Measurements from ENCODE around the gene PROX1.

The PROX1 gene

DNA sequence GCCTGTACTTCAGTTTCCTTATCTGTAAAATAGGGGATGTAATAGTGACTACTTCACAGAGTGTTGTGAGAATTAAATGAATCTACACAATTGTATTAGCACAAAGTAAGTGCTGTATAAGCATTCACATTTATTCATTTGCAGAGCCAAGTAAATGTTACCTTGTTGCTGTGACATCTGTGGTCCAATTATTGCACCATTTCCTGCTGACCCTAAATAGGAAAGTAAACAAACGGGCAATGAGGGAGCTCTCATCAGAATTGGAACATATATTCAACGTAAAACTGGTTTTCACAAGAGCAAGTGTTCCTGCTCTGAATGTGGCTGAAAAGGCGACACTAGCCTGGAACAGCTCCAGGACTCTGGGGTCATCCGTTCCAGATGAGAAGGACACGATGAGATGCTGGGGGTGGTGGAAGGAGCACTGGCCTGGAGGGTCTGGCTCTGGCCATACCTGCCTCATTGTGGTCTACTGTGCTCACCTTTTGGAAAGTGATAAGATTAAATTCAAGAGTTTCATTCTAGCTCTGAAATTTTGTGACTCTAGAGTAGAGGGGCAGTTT, 34.5 kb downstream of the PROX1 start:
- DNase-seq (ENCODE audit: low read depth) = no peak

DNA sequence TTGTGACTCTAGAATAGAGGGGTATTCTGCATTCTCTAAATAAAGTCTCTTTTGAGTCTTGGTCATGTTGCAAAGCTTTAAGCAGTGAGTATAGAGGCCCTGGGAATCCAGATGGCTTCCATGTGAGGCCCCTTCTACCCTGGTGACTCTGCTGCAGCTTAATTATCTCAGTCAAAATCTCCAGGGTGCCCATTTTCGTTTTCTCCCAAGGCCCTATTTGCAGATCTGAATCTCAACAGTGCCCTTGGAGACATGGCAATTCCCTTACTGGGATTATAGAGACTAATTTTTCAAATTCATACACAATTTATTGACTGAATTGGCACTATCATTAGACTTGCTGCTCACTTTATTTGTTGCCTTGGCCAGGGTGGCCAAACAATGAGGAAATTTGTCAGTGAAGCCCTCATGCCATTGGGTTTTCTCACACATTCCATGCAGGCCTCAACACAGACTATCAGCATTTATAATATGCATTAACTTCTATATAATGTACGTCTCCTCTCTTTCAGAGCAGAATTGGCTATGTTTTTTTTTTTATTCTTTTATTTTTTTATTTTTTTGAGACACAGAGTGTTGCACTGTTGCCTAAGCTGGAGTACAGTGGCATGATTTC, 35.1 kb downstream of the PROX1 start:
- no peak for DNase-seq (ENCODE audit: low read depth)

DNA sequence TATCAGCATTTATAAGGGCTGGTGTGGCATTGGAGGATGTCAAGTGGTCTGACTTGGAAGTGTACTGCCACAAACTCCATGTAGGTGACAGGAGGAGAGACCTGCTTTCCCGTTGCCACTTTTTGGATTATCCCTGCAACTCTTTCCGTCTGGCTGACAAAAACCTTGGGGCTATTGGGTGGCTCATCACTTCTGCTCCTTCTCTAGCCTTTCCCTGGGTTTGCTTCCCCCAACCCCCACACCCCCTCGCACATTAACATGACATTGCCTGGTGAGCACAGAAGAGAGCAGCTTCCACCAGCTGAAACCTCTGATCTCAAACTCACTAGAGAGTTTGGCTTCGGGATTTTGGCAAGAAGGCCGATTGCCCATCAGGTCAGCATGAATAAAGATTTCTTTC, 39.2 kb downstream of the PROX1 start:
- no peak for DNase-seq (ENCODE audit: low read depth)

DNA sequence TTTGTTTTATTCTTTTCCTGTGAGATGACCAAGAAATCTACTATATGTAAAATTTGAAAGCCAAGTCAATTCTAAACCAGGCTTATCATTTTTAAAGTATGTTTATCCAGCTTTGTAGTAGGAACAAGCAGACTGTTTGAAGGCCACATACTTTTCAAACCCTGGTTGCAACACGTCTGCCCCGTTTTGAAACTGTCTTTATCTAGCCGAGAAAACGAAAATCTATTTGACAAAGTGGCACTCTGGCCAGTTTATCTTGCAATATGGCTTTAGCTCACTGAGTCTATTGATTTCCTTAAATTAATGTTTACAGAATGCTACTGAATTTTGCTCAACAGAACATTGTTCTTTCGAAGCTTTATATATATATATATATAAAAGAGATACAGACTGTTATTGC, 39.7 kb downstream of the PROX1 start:
- DNase-seq (ENCODE audit: low read depth) = no peak

DNA sequence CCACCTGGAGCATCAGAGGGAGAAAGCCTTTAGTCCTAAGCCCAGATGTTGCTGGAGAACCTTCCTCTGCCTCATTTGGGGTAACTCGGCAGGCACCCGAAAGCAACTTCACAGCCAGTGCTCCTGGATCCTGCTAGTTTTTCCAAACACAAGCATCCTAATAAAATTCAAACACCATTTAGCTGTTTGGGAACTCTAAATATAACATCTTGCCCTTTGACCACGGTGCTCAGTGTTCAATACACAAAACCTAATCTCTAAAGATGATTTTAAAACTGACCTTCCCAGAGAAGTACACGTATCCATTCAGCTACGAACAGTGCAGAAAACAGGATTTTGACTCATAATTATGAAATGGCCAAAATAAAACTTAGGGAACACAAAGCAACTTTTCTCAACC, 40.3 kb downstream of the PROX1 start:
- DNase-seq (ENCODE audit: low read depth) = no peak

DNA sequence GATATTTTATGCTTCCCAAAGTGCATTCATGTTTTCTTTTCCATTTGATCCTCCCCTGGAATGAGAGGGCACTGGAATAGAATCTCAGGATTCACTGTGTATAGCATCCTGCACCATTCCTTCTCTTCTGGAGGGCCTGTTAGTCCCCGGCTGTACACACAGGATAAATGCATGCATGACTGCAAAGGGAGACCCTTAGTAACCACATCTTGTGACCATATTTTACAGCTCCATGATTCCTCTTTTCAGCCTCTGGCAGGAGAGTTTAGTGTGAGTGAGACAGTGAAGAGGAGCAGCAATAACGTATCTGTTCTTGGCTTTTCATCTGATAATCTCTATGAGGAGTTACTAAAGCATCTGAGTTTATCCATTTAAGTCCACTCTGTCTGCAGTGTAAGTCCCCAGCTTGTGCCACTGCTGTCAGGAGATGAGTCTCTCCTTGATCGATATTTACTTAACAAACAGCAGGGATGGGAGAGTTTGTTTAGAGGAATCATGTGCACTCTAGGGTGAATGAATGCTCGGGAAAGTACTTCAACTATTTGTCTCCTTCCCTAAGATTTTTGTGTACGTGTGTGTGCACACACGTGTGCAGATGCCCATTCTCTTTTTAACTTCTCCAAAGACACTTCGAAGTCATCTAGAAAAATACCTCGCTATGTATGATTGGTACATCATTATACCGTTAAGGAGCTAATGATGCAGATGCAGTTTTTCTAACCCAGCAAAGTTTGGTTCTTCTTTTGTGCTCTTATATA, 41.1 kb downstream of the PROX1 start:
- no peak for DNase-seq (ENCODE audit: low read depth)

DNA sequence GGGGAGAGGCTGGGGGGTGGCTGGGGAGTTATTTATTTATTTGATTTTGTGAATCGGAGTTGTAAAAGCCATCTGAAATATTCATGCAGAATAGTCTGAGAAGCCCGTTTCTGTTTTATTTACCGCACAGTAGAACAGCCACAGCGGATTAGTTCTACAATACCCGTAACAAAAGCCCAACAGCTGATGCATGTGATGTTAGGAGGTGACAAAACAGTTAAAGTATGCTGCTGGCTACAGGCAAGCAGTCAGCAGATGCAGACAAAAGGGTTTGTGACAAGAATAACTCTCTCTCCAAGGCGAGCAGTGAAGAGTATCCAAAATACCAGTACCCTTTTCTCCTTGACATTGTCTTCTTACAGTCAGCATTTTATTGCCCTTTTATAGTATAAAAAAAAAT, 42.0 kb downstream of the PROX1 start:
- DNase-seq (ENCODE audit: low read depth) = no peak

DNA sequence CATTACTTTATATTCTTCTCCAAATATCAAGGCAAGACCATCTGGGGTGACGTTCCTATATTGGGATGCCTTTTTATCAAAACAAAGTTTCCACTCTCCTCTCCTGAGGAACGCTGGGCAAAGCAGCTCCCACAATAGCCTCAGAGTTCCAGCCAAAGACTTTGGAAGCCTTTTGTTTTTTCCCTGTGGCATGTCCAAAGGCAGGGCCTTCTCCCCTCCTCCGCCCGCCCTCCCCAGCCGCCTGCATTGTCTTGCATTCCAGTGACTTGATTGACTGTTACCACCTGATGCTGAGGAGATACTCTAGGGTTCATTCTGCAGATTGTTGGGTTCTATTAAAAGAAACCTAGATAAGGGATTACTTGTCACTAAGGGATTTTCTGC, 43.5 kb downstream of the PROX1 start:
- DNase-seq (ENCODE audit: low read depth) = no peak

DNA sequence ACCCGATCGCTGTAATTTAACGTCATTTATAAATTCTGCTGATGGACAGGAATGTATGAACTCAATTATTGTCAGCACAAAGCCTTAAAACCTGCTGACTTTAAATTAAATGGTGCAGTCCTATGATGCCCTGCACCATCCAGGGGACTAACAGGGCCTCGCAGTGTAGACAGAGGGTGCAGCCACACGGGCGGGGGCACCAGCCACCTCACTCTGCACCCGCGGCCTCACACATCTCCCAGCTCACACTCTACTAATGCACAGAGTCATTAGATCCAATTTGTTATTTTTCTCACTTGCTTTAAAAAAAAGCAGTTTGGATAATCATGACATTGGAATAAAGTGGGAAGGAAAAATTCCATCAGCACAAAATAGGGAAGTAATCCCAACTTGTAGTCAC, 49.7 kb downstream of the PROX1 start:
- no peak for DNase-seq (ENCODE audit: low read depth)

DNA sequence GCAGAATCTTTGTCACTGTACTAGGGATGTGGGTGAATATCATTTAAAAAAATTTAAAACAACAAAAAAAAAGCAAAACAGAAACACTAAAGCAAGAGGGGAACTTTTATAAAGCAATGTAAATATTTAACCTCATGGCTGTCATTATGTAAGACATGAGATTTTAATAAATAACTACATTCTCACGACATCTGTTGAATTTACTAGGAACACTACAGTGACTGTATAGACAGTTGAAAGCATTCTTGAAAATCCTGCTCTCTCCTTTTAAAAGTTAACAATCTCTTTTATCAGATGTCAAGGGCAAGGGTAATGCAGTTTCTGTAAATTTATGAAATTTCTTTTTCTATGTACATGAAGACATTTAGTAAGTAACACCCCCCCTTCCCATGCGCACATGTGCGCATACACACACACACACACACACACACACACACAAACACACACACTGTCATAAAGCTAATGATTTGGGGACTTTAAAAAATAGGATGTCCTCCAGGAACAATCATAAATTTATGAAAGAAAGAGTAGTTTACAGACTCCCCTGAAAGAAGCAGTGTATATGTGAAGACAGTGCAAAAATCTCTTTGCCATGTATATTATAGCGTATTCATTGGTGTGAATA, 51.7 kb downstream of the PROX1 start:
- DNase-seq (ENCODE audit: low read depth) = no peak

DNA sequence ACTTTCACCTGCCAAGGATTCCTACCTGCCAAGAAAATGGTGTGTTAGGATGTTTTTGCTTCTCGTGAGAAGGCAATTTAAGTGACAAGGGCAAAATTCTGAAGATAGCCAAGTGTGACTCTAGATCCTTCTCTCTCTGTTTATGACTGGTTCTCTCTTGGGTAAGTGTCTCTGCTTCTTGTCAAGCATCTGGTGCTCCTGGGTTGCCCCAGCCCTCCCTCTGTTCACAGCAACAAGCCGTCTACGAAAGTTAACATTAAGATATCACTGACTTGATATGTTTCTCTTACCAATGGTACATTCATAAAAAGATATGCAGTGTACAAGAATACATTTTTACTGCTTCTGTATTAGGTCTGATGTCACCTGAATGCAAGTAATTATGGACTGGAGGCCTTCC, 55.4 kb downstream of the PROX1 start:
- no peak for DNase-seq (ENCODE audit: low read depth)

DNA sequence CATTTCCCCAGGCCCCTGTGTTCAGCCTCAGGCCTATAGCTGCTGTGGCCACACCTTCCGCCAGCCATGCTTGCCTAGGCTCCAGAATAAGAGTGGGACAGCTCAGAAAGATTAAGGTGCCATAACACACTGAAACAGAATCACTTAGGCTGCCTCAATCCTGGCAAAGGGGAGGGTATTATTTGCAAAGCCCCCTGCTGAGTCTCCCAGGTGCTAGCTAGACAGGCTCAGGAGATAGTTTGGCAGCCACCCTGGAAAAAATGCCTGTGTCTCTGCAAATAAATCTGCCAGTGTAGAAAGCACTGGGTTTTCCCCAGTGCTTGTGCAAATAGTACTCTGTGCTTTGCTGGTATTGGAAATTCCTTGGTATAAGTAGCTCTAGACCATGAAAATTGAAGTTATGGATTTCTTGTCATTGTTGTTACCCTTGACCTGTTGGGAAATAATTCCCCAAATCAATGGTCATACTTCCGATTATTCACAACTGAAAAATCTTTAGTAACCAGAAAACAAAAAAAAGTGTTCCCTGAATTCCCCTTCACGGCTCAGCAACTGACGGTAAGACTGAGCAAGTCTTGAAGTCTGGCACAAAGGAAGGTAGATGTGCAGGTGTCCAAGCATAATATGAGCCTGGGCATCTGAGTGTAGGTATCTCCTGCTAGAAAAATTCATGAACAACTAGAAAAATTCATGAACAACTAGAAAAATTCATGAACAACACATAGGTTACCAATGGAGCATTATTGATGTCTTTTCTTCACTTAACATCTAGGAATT, 56.9 kb downstream of the PROX1 start:
- no peak for DNase-seq (ENCODE audit: low read depth)

DNA sequence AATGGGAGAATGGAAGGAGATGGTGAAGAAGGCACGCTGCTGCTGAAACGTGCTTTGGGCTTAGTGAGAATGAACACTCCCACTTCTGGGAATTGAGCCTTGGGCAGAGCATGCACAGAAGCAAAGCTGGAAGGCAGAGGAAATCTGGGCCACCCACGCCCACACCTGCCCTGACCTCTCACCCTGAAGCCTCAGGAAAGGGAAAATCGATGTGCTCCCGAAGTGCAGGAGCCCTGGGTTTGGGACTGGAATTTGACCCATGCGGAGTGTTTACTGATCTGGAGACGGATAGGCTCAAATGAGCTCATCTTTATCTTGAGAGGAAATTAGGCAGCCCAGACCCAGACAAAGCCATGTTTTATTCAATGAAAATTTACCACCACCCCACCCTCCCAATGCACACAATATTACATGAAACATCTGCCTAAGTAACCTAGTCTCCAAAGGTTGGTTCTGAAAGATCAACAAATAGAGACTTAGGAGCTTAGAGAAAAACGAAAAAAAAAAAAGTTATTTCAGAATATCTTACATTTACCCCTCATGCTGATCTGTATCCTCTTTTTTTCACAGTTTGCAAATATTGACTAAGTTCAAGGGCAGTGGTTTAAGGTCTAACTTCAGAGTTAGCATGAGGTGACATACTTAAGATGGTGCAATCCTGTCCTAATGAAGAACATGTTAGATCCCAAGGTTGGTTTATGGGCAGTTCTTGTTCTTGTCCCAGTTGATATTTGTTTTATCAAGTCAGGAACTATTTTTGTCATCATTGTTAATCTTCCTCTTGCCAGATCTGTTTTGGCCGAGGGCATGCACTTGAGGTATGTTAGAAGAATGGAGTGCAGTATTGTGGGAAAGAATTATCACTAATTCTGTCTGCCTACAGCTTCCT, 63.0 kb downstream of the PROX1 start:
- no peak for DNase-seq (ENCODE audit: low read depth)

DNA sequence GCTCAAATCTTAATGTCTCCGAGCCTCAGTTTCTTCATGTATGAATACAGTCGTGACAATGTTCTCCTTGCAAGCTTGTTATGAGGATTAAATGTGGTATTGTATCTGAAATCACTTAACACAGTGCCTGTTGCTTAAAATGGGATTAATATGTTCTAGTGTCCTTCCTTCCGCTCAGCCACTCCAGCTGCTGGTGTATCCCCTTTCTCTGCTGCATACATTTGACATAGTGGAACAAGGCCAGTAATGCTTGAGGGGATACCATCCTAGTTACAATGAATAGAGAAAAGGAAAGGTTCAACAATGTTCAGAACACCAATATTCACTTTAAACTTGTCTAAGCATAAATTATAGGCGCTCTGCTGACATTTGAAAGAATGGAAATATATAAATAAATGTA, 64.0 kb downstream of the PROX1 start:
- DNase-seq (ENCODE audit: low read depth) = no peak

DNA sequence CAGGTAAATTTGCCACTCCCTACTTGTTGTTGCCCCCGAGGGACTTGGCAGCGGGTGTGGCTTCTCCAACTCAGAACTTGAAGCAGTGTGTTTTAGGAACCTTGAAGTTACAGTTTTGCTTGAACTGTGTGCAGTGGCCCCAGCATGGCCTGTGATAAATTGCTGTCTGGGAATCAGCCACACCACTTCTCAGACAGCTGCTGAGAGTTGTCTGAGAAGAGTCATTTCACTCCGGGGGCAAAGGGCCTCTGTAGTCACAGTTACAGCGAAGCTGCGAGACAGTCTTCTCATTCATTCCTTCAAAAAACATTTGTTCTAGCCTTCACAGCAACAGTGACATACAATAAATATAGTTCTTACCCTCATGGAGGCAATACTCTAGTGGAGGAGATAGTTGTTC, 70.3 kb downstream of the PROX1 start:
- no peak for DNase-seq (ENCODE audit: low read depth)

DNA sequence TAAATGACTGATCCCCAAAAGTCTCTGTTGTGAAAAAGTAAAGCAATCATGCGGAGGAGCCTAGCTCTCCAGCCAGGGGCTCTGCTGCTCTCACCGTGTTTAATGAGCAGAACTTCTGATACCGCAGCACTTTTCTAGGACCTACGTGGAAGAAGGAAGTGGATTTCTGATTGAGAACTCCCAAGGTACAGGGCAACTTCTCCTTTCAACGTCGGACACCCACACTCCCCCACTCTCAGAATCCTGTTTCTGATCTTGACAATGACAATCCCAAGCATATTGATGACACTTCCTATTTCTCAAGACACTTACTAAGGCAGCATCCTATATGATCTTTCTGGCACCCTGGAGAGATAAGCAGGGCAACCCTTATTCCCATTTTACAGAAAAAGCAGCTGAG, 78.4 kb downstream of the PROX1 start:
- DNase-seq (ENCODE audit: low read depth) = no peak

DNA sequence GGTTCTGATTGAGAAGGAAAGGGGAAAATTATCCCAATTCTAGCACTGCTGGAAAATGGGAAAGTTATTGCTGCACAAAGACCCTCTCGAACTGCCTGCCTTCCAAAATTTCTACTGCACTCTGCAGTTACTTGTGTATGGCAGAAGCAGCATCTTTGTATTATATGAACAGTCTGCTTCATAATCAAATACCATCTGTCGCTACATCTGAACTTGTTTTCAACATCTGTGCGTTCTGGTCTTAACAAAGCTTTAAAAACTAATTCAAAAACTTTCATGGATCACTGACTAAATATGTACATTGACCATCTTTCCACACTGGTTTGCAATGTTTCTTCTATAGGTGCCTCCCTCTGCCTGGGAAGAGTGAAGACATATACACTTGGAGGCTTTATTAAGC, 79.2 kb downstream of the PROX1 start:
- no peak for DNase-seq (ENCODE audit: low read depth)

DNA sequence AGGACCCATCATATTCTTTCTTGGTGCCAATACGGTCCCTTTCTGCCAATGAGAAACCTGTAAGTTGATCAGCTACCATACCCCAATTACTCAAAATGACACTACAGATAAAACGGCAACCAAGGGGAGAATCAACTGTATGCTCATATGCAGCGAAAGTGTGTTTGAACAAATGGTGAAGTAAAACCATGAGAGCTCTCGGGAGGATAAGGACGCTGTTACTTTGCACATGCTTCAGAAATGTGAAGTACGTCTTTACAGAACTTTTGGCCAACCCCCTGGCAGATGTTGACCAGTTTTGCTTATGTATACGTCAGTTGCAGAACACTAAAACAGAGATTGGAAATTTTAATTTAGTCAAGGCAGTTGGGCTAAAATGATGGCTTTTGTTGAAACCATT, 79.6 kb downstream of the PROX1 start:
- DNase-seq (ENCODE audit: low read depth) = no peak

DNA sequence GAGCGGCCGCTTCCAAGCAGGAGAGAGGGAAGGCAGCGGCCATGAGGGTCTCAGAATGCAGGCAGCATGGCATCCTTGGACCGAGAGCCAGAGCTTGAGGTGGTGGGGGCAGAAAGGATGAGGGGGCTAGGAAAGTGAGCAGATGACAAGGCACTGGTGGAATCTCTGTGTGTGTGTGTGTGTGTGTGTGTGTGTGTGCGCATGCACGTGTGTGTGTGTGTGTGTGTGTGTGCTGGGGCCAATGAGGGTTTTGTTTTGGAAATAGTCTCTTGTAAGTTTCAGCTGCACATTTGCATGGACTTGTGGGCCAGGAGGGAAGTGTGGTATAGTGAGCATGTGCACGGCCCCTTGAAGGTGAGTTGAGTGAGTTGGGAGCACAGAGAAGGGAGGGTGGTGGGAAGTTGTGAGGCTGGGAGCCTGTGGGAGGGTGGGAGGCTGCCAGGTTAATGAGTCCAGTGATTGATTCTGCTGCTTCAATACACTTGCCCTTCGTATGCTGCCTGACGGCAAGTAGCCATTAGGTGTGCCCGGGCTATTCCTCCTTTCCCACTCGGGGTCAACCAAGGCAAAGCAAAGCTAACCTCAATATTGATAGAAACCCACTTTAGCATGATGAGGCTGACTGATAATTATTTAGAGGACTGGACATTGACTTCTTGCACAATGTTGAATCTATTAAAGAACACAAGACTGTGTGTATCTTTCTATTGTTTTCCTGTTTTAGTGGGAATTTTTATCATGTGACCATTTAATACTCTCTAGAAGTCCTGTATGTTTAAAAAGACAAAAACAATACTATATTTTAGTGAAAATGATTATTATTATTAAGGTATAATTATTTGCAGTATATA, 80.3 kb downstream of the PROX1 start:
- no peak for DNase-seq (ENCODE audit: low read depth)

DNA sequence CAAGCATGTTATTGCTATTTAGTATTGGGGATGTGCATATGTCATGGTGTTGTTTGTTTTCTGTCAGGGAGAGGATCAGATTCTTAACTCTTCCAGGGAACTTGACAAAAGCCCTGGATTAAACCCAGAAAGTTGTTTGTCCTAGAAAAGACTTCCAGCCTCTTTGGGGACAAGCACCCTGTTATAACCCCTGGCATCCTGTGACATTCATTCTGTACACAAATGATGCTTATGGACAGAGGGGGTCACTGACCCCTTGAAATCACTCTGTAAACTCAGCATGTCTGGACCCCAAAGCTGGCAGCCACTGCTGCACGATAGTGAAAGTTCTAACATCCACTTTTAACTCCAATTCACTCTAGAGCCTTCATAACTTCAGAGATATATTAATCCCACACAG, 81.2 kb downstream of the PROX1 start:
- DNase-seq (ENCODE audit: low read depth) = no peak

DNA sequence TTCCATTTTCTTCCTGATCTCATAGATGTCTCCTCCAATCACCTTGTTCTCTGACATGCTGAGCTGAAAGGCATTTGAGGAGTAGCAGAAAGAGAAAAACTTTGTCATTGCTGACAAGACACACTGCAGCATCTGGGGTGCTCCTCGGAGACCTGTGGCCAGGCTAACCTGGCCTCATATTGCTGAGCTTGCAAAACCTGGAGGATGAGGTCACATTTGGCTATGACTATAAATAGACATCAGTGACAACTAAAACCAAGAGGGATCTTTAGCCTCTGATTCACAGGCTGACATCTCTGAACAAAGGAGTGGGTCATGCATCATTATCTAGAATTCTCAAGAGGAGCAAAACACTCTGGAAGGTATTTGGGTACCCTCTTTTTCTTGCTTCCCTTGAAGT, 83.7 kb downstream of the PROX1 start:
- no peak for DNase-seq (ENCODE audit: low read depth)
